Mesothelial cell of epicardium (in vitro differentiated cells): Measurements from ENCODE around the gene SLC7A9. TPM values are rescaled to one million over a fixed set of nuclear protein-coding genes. Genes with fewer than 3 reads are reported as not detected.
"Not testable (repeated sequence)": the region's sequence is repeated elsewhere in the genome, so short reads cannot be mapped to it uniquely, and the experiment has no call there.

Experiments used
- DNase-seq, 2 experiments: peaks; one replicate each; pipeline ENCODE4 v3.0.0; 2021; ENCODE audit warnings: low spot score in 2 of 2; ENCODE audit not compliant: unreplicated experiment in 2 of 2
- H3K27ac Mint-ChIP-seq: 2 replicates; pipeline ENCODE4 v1.8.0; 2021; ENCODE audit warnings: mixed read lengths
- H3K27me3 Mint-ChIP-seq: 2 replicates; pipeline ENCODE4 v1.8.0; 2021; ENCODE audit warnings: low read depth, mixed read lengths
- H3K36me3 Mint-ChIP-seq: 2 replicates; pipeline ENCODE4 v1.8.0; 2021; ENCODE audit warnings: mixed read lengths
- H3K4me1 Mint-ChIP-seq: 2 replicates; pipeline ENCODE4 v1.8.0; 2021; ENCODE audit warnings: mixed read lengths
- H3K4me3 Mint-ChIP-seq: 2 replicates; pipeline ENCODE4 v1.8.0; 2021; ENCODE audit warnings: mild to moderate bottlenecking, moderate library complexity, mixed read lengths
- H3K9me3 Mint-ChIP-seq: 2 replicates; pipeline ENCODE4 v1.8.0; 2021; ENCODE audit warnings: mixed read lengths
- CTCF ChIP-seq: fragments of 200-600 bp; sonication (generic); IDR thresholded peaks from one replicate; pipeline ENCODE4 v1.5.0; 2021; ENCODE audit warnings: antibody characterized with exemption; ENCODE audit not compliant: unreplicated experiment
- total RNA-seq: library from RNA; stranded (reverse); gene quantifications from 3 replicates; pipeline ENCODE4 v1.2.1, GENCODE V29; 2021

Gene SLC7A9
- total RNA-seq, 1 donor from 2014 or later = 0.65 TPM

- Mint-ChIP-seq H3K4me1 (no peaks in the 10 kb centered on the region), H3K36me3 (no peaks in the 10 kb centered on the region), H3K27me3 (no peaks in the 10 kb centered on the region), H3K9me3 (no peaks in the 10 kb centered on the region), H3K4me3 (no peak overlapping the region), H3K27ac (no peak overlapping the region)
- no peak for DNase-seq
- no peak for TF ChIP-seq CTCF
These were observed 2.8 kb upstream of the SLC7A9 start for GRCh38 chr19:32872391-32872790.

- Mint-ChIP-seq H3K27ac (no peak overlapping the region), H3K4me1 (no peaks in the 10 kb centered on the region), H3K4me3 (no peak overlapping the region), H3K36me3 (no peaks in the 10 kb centered on the region), H3K27me3 (no peaks in the 10 kb centered on the region), H3K9me3 (no peaks in the 10 kb centered on the region)
- no peak for TF ChIP-seq CTCF
- DNase-seq = no peak
These were observed 1.4 kb upstream of the SLC7A9 start for GRCh38 chr19:32870981-32871451.

GRCh38 chr19:32869966-32870573 lies 503 bp upstream of the SLC7A9 start:
- no peaks in the 10 kb centered on the region for H3K4me1 Mint-ChIP-seq
- H3K9me3 Mint-ChIP-seq = no peaks in the 10 kb centered on the region
- DNase-seq = no peak
- H3K36me3 Mint-ChIP-seq = no peaks in the 10 kb centered on the region
- H3K27me3 Mint-ChIP-seq = no peaks in the 10 kb centered on the region
- no peak for TF ChIP-seq CTCF
- H3K4me3 Mint-ChIP-seq = no peak overlapping the region
- no peak overlapping the region for H3K27ac Mint-ChIP-seq

GRCh38 chr19:32868206-32868950 lies 1.2 kb downstream of the SLC7A9 start:
- Mint-ChIP-seq H3K9me3 (no peaks in the 10 kb centered on the region), H3K27ac (no peak overlapping the region), H3K27me3 (no peaks in the 10 kb centered on the region), H3K4me3 (no peak overlapping the region), H3K36me3 (no peaks in the 10 kb centered on the region), H3K4me1 (no peaks in the 10 kb centered on the region)
- no peak for TF ChIP-seq CTCF
- no peak for DNase-seq

- H3K4me1 Mint-ChIP-seq, H3K27me3 Mint-ChIP-seq, H3K9me3 Mint-ChIP-seq, H3K27ac Mint-ChIP-seq, H3K36me3 Mint-ChIP-seq, DNase-seq, H3K4me3 Mint-ChIP-seq: not testable (repeated sequence)
These were observed 2.1 kb downstream of the SLC7A9 start for GRCh38 chr19:32867436-32867835.

- Mint-ChIP-seq H3K9me3 (no peaks in the 10 kb centered on the region), H3K27me3 (no peaks in the 10 kb centered on the region), H3K4me3 (no peak overlapping the region), H3K4me1 (no peaks in the 10 kb centered on the region), H3K27ac (no peak overlapping the region), H3K36me3 (no peaks in the 10 kb centered on the region)
- TF ChIP-seq CTCF = no peak
- no peak for DNase-seq
These were observed 2.9 kb downstream of the SLC7A9 start for GRCh38 chr19:32866564-32867265.
